GM18519 (cell line): ENCODE results near the gene MTR.
"Not testable (repeated sequence)": the region's sequence is repeated elsewhere in the genome, so short reads cannot be mapped to it uniquely, and the experiment has no call there.

Source experiments
- ATAC-seq: cut with Tn5 transposase; IDR thresholded peaks from one replicate; pipeline ENCODE4 v1.9.1; 2021; ENCODE audit warnings: mild to moderate bottlenecking, moderate library complexity; ENCODE audit not compliant: unreplicated experiment, low FRiP score

MTR gene

DNA sequence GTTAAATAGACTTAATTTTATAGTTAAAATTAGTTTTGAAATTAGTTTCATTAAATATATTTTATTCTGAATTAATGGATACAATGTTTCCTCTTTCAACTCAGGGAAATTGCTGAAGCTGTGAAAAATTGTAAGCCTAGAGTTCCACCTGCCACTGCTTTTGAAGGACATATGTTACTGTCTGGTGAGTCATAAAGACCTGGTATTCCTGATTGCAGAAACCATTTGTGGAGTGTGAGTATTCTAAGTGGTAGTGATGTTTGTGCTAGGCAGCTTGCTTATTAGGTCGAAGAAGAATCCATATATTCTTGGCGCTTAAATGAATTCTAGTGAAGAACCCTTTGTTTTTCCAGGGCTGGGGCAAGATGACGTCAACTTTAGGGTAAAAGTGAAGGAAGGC, 34.0 kb downstream of the MTR start:
- no peak for ATAC-seq

DNA sequence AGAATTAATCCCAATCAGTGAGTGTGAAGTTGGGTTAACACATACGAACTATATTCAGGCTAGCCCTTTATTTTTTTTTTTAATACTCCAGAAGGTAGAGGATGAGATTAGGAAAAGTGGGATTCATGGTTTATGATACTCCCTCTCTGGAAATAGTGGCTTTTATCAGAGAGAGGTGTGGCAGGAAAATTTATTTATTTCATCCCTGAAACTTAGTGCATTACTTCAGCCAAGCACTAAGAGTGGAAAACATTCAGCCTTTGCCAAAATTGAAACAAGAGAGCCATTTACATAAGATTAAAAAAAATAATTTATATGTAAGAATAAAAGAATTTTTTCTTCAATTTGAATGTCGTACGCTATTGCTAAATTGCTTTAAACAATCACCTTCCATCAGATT, 35.0 kb downstream of the MTR start:
- no peak for ATAC-seq

DNA sequence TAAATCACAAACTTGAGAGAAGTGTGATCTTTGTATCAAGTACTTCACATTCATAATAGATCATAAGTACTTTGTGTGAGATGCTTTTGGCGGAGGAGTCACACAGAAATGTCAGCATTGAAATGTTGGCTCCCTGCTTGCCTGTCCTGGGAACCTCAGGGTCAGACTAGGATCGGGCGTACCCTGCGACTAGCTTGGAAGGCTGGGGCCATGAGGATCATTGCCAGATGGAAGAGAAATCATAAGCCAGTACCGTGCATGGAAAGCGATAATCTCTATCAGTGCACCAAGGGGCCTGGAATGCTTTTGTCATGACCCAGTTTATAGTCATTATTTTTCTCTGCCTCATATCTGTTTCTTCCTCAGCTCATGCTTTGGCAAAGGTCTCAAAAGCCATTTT, 35.5 kb downstream of the MTR start:
- no peak for ATAC-seq

DNA sequence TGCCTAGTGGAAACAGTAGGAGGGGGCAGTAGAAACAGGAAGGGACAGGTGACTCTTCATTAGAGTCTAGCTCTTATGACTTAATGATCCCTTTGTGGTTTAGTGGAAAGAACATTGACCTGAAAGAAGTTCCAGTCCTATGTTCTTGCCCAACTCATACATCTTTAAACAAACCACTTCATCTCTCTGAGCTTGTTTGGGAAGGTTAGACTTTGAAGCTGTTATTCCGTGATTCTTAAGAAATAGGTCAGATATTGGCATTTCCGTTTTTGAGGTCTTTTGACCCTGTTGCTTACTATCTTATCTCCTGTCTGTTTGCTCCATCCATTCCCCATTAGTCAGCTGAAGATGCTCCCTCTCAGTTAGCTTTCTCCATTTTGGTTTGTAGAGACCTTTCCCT, 38.5 kb downstream of the MTR start:
- no peak for ATAC-seq

DNA sequence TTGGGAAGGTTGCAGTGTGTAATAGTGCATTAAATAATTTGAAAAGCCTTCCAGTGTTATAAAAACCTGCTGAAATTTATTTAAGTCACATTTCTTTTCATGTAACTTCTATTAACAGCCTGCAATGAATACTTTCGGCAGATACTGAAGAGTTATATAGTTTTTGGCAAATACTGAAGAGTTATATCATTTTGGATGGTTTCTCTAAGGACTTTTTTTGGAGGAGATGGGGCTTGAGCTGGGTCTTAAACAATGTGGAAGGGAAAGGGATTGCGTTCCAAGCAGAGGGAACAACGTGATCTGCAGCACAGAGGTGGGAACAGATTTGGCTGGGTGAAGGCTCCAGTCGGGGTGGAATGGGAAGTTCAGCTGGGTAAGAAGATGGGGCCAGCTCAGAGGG, 39.8 kb downstream of the MTR start:
- no peak for ATAC-seq

DNA sequence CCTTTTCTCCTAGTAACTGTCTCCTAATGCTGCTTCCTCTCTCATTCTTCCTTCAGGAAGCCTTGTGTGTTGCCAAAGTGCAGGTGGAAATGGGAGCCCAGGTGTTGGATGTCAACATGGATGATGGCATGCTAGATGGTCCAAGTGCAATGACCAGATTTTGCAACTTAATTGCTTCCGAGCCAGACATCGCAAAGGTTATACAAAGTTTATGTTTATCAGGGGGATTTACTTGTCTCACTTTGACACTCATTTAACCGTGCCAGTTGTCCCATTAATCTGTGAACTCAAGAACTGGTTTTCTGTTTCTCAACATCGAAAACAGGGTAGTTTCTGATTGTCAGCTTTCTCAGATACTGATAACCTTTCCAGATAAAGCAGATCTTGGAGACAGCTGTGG, 40.4 kb downstream of the MTR start:
- ATAC-seq, result no peak

DNA sequence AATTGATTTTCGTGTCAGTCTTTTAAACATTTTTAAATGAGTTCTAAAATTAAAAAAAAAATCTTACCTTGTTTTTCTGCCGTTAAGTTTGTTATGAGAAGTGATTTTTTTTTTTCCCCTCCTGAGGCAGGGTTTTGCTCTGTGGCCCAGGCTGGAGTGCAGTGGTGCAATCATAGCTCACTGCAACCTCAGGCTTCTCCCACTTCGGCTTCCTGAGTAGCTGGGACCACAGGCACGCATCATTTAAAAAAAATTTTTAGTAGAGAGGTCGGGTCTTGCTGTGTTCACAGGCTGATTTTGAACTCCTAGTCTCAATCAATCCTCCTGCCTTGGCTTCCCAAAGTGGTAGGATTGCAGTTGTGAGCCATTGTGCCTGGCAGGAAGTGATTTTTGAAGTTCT, 41.1 kb downstream of the MTR start:
- ATAC-seq, result no peak

DNA sequence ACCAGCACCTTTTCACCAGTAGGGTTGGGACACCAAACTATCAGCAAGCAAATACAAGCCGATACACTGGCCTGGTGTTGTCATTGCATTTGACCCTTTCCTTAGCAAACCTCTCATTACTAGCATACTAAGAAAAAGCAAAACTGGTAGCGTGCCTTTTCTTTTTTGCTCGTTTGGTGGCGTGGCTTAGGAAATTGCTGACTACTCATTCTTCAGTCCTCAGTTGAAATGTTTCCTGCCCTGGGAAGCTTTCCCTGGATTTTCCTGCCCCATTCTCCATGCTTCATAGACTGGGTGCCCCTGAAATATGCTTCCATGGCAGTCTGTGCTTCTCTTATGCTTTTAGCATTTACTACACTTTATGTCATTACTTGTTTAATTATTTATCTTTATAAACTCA, 42.0 kb downstream of the MTR start:
- ATAC-seq, result no peak

DNA sequence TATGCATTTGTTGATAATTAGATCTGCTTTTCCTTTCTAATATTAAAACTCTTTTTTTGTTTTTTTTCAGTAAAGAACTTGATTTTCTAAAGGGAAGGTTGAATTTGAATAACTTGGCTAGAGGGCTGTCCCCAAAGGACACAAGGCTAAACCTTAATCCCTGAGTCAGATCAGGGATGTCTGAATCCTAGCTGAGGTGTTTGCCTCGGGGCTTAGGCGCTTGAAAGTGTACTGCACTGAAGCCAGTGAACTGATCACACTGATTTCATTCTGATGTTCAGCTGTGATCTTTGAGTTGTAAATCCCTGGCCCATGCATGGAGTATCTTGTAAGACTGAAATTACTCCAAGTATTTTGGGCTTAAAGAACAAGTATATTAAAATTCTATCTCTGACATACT, 42.8 kb downstream of the MTR start:
- no peak for ATAC-seq

DNA sequence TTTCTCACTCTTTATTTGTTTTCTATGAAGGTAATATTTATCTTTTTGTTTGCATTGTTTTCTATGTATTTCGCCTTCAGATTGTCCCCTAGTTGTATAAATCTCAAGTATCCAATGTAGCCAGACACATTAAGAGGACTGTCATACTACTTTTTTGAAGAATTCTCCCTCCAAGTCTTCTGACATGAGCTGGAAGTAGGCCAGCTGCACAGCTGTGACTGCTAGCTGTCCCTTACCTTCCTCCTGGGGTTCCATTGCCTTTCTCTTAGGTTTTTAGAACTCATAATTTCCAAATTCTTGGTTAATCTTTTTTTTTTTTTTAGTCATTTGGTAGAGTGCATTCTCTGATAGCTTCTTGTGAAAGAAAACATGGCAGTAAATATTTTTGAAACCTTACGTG, 46.2 kb downstream of the MTR start:
- ATAC-seq, result no peak

DNA sequence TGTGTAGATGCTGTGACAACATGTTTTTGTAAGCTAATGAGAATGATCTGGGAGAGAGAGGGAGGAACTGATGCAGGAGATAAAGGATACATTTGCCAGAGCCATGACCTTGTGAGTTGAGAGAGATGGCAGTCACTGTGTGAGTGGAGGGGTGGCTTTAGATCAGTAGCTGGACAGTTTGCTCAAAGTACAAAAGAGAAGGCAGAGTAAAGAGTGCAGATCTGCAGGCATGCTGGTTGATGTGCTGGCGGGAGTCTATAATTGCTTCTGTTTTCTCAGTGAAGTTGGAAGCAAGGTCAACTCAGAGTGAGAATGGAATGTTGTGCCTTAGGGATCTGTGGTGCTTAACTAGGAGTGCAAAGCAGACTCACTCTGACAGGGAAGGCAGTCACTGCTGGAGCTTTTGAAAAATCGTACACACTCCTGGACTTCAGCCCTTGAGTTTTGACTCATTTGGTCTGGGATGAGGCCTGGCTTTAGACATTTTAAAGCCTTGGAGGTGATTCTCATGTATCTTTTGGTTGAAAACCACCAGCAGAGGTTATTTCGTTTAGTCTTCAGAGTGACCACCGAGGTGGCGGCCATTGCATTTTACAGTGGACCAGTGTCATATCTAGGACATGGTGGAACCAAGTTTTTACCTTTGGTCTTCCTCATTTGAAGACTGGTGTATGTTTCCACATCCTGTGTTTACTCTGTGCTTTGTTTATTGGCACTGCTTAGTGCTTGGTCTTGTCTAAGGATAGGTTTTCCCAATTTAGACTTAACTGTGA, 49.6 kb downstream of the MTR start:
- ATAC-seq, result no peak

DNA sequence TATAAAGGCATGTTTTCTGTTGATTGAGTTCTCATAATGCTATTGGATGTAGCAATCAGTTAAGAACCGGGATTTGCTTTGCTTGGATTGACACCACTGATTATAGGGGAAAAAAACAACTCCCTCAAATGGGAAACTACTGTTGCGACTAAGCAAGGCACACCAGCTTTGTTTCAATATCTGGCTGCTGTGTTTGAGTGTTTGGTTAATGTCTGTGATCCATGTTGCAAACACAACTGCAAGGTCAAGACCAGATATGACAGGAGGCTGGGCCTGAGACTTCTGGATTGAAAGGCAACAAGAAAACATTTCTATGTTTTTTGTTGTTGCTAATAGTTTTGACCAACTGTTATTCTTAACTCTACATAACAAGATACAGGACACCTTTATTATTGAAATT, 50.7 kb downstream of the MTR start:
- no peak for ATAC-seq

DNA sequence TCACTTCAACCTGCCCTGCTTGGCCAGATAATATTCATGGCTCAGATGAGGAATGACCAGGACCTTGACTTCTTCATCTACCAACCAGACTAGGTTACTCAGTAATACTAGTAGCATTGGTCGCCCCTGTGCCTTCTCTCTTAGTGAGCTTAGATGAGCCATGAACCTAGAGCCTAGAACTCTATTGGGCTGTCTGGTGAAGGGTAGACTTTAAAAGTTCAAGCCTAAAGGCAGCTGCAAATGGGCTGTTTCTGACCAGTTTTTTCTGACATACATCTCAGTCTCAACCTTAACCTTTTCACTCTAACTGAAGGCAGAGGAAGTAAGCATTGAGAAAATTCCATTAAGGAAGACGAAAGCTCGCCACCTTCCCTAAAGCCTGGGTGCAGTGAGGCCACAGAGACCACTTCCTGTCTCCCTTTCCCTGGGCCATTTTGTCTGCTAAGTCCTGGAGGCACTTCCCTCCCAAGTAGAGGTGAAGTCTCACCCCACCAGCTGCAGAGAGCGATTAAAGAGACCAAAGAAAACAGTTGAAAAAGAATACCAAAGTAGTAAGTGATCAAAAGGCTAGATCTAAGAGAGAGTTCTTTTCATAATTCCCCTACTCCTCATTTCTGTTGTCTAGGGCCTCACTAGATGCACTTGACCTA, 53.3 kb downstream of the MTR start:
- ATAC-seq, result no peak

DNA sequence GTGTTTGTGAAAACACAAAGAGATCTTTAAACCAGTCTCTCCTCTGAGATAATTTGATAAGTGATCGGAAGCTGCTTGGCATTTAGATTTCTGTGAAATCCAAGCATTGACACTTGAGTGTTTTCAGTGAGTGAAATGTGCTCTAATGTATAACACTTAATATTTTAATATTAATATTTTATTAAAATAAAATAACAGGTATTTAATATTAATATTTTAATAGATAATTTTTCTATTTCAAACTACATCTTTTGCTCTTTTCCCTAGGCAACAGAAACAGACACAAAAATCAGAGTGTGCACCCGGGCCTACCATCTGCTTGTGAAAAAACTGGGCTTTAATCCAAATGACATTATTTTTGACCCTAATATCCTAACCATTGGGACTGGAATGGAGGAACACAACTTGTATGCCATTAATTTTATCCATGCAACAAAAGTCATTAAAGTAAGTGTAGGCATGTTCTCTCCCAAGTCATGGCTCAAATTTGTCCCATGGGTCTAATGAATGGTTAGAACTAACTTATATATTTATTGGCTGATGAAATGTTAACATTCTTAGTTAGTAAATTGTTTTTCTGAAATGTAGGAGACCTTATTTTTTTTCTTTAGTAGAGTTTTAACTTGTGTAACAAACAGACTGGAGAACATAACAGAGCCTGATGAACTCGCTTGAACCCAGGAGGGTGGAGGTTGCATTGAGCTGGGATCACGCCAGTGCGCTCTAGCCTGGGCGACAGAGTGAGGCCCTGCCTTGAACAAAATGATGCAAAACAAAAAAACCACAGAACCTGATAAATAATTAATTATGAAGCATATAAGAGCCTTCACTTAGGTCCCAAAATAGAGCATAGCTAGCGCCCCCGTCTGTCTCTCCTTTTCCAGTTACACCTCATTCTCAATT, 55.2 kb downstream of the MTR start:
- ATAC-seq, result no peak

DNA sequence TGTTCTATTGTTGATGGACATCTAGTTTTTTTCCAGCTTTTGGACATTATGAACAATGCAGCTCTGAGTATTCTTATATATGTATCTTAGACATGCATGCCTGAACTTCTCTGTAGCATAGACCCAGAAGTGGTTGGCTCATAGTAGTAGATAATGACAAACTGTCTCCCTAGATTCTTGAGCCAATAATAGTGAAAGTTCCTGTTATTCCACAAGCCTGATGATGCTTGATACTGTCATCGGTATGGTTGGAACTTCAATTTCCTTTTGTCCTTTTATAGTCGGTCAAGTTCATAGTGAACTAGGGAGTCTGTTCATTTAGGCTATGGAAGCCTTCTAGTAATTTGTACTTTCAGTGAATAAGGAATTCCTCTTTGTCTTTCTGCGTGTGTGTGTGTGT, 56.8 kb downstream of the MTR start:
- ATAC-seq, result no peak

DNA sequence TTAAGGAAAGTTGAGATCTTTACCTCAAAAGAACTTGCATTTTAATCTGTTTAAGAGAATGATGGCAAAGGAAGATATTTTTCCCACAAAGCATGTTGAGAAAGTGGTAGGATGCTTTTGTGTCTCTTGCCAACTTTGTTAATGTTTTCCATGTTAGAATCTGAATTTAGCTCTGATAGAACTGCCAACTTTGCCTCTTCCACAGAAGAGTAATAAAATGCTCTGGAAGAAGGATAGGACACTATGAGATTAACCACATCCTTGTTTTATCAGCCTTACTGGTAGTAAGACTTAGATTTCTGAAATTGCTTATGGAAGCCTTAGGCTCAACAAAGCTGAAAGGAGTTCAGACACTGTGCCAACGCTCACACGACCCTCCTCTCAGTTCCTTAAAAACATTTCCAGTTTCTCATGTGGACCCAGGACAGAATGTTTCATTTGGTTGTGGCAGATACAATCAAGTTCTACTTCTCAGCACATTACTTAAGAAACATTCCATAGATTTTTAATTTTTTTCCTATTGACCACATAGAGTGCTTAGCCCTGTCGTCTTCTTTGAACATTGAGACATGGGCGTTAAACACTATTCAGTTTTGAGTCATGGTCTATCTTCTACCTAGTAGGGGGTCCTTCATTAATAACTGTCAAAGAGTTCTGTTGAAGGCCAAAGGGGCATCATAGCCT, 59.0 kb downstream of the MTR start:
- no peak for ATAC-seq

DNA sequence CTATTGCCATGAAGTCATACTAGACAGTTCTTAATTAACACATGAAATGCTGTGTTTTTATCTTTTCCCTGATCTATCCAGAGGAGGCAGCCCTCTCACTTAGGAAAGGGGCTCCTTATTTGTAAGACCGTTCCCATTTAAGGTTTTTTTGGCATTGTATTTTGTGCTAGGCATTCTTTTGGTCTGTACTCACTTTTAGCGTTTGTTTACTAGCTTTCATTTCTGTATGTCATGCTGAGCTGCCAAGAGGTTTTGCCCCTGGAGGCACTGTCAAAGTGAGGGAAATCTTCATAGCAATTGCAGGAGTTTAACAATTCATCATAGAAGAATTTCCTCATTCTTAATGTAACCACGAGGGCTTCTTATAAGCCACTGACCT, 59.5 kb downstream of the MTR start:
- ATAC-seq, result no peak

DNA sequence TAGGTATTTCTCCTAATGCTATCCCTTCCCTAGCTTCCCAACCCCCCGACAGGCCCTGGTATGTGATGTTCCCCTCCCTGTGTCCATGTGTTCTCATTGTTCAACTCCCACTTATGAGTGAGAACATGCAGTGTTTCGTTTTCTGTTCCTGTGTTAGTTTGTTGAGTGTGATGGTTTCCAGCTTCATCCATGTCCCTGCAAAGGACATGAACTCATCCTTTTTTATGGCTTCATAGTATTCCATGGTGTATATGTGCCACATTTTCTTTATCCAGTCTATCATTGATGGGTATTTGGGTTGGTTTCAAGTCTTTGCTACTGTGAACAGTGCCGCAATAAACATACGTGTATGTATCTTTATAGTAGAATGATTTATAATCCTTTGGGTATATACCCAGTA, 61.6 kb downstream of the MTR start:
- not testable (repeated sequence) for ATAC-seq

DNA sequence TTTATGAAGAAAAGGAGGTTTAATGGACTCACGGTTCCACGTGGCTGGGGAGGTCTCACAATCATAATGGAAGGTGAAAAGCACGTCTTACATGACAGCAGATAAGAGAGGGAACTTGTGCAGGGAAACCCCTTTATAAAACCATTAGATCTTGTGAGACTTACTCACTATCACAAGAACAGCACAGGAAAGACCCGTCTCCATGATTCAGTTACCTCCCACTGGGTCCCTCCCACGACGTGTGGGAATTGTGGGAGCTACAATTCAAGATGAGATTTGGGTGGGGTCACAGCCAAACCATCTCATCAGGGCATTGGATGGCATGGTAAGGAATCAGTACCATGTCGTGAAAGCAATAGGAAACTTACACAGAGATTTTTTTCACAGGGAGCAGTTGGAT, 63.1 kb downstream of the MTR start:
- ATAC-seq, result no peak

DNA sequence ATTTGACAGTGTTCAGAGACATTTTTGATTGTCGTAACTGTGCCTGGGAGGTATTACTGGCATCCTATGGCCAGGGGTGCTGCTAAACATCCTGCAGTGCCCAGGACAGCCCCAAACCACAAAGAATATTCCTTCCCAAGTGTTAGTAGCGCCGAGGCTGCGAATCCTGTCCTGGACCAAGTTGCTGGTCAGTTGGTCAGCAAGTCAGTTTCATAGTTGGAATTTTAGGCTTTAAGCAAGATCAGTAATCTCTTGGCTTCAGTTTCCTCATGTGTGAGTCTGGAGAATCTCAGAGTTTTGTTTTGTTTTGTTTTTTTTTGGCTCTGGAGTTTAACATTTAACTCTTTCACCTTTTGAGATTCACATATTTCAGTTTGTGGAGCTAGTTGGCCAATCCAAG, 65.0 kb downstream of the MTR start:
- no peak for ATAC-seq

DNA sequence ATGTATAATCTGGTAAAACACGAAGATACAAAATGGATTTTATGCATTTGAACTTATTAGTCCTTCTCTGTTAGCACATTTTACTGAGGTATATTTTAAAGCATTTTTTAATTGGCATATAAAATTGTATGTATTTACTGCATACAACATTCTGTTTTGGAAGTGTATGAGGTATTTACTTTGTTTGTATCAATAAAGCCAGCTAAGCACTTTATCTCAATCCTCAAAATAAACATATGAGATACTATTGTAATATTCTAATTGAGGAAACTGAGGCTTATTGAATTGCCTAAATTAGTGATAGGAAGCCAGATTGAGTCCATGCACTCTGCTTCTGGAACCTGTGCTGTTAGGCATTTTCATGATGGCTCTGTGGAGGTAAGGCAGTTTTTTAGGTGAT, 65.6 kb downstream of the MTR start:
- no peak for ATAC-seq
